Stimulated activated CD4-positive, alpha-beta T cell treated with anti-CD3 and anti-CD28 coated beads, TNF-alpha, amount 100 ng/mL, for 24 hours (primary cell): Measurements from ENCODE around the gene GSE1.

ENCODE experiments used
- DNase-seq, 3 experiments: peaks; one replicate each; pipeline ENCODE4 v3.0.0-alpha.2; 2020; ENCODE audit warnings: low read depth in 3 of 3

GSE1 gene

GRCh38 chr16:85658504-85659326 lies 45.6 kb downstream of the GSE1 start:
- no peak for DNase-seq

DNA sequence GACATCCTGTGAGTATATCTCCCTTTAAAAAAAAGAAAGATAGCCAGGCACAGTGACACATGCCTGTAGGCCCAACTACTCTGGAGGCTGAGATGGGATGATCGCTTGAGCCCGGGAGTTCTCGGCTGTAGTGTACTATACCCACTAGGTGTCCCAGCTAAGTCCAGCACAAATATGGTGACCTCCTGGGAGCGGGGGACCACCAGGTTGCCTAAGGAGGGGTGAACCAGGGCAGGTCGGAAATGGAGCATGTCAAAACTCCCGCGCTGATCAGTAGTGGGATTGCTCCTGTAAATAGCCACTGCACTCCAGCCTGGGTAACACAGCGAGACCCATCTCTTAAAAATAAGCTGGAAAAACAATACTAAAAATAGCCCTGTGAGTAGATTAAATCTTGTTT lies 46.2 kb downstream of the GSE1 start:
- DNase-seq, result no peak

DNA sequence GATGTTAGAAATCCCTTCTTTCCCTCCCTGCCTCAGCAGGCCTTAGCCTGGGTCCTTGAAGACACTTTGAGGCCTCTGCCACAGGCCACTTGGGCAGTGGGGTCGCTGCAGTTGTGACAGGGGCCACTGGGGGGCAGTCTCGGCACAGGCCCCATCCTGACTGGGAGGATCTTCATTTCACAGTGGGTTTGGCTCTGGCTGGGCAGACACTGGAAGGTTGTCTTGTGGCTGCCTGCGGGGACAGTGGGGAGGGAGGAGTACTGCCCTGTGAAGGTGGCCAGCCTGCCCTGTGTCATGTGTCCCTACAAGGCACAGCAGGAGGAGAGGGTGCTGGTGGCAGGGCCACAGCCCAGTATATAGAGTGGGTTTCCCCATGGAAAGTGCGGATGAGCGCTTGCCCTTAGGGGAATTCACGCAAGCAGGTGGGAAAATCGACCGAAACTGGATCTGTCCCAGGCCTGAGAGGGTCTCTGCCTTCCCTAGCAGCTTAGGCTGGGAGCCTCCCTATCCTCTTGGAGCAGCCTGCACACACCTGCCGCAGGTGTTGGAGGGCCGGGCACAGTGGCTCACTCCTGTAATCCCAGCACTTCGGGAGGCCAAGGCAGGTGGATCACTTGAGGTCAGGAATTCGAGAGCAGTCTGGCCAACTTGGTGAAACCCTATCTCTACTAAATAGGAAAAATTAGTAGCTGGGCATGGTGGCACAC lies 46.8 kb downstream of the GSE1 start:
- DNase-seq, result peak; percentile 32 to 68 (median 37)

DNA sequence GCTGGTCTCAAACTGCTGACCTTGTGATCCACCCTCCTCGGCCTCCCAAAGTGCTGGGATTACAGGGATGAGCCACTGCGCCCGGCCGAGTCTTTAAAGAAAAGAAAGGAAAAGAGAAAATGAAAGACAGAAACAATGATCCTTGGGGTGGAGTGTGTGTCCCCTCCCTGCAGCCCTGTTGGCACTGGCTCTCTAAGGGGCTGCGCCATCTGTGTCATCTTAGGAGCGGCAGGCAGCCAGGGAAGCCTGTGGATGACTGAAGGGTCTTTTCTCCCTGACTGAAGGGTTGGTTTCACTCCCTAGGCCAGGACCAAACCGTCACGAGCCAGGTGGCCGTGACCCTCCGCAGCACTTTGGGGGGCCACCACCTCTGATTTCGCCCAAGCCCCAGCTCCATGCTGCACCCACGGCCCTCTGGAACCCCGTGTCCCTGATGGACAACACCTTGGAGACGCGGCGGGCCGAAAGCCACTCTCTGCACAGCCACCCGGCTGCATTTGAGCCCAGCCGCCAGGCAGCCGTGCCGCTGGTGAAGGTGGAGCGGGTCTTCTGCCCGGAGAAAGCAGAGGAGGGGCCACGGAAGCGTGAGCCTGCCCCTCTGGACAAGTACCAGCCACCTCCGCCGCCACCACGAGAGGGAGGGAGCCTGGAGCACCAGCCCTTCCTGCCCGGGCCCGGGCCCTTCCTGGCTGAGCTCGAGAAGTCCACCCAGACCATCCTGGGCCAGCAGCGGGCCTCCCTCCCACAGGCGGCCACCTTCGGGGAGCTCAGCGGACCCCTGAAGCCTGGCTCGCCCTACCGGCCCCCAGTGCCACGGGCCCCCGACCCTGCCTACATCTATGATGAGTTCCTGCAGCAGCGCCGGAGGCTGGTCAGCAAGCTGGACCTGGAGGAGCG lies 48.0 kb downstream of the GSE1 start:
- DNase-seq, result no peak

DNA sequence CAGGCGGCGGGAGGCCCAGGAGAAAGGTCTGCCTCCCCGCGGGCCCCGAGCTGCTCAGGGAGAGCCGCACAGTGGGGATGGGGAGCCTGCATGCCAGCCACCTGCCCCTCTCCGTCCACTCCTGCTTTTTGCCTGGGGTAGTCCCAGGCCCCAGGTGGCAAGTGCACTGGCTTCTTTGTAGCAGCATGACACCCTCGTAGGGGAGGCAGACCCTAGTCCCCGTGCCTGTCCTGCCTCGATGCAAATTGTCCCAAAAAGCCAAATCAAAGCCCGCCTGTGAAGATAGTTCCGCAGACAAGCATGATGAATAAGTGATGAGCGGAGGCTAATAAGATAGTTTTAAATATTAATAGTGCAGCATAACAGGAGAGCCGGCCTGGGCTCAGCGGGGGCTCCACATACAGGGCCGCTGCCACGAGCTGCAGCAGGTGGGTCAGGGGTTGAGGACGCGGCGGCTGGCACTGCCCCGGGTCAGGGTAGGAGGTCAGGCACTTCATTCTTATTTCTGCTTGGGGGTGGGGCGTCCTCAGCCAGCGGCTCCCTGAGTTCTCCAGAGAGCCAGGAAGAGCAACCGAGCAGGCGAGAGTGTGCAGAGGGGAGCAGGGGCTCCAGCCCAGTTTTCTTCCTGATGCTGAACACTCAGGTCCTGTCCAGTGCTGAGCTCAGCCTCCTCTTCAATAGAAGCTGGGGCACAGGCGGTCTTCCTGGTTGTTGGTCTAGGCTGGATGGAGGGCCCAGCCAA lies 48.8 kb downstream of the GSE1 start:
- DNase-seq, result no peak

DNA sequence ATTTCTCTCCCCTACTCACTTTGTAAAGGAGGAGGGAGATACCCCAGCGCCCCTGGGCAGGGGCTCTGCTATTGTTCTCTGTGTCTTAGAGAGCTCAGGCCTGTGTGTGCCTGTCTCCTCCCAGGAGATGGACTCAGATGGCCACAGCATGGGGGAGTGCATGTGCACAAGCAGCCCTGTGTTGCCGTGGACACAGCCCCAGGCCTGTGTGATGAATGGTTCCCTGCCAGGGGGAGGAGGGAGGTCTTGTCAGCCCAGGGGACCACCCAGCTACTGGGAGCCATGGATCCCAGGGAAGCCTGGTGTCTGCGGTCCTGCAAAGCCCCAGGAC lies 49.3 kb downstream of the GSE1 start:
- no peak for DNase-seq

DNA sequence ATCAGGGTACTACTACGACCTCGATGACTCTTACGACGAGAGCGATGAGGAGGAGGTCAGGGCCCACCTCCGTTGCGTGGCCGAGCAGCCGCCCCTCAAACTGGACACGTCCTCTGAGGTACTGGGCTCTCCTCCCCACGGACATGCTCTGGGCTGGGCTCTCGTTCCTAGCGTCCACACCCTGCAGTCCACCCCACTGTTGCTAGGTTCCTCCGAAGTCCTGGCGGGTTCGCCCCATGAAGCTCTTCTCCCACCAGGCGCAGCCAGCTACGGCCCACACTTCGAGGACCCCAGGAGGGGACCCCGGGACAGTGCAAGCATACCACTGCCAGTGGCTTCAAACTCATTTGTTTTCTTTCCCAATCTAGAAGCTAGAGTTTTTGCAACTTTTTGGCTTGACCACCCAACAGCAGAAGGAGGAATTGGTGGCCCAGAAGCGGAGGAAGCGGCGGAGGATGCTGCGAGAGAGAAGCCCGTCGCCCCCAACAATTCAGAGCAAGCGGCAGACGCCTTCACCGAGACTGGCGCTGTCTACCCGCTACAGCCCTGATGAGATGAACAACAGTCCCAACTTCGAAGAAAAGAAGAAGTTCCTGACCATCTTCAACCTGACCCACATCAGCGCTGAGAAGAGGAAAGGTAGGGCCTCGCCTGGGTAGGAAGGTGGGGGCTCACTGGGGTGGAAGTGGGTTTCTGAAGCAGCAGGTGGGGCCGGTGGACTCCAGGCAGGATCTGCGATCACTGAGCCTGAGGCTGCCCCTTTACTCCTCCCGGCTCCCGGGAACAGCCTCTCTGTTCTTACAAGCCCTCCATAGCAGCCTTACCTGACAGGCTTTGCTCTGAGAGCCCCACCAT lies 50.1 kb downstream of the GSE1 start:
- no peak for DNase-seq

GRCh38 chr16:85663891-85664321 lies 50.8 kb downstream of the GSE1 start:
- no peak for DNase-seq

DNA sequence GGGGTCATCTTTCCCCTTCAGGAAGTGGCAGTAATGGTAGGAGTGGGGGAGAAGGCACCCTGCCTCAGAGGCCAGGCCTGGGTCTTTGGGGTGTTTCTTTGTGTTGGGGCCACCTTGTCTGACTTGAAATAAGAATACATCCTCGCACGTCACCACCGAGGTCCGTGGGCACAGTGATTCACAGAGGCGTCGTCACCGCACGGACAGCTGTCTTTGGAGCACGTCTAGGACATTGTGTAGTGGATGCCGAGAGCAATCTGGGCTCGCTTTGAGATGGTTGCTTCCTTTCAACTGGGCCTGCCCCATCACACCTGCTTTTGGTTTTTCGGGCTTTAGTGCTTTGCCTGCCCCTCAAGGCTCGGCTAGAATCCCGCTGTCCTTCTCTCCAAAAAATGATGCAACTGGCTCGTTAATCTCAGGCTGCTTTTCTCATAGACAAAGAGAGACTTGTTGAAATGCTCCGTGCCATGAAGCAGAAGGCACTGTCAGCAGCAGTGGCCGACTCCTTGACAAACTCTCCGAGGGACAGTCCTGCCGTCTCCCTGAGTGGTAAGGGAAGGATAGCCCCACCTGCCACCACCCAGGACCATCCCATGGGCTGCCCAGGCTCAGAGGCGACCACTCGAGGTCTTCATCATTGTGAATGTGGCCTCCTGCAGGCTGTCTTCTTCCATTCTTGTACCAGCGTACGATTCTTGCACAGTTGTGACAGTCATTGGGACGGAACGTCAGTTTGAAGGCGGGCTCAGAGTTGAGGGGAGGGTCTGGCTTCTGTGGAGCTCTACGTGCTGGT lies 51.7 kb downstream of the GSE1 start:
- DNase-seq, result no peak

- DNase-seq, result no peak
Measured at GRCh38 chr16:85665373-85665740, 52.2 kb downstream of the GSE1 start.

DNA sequence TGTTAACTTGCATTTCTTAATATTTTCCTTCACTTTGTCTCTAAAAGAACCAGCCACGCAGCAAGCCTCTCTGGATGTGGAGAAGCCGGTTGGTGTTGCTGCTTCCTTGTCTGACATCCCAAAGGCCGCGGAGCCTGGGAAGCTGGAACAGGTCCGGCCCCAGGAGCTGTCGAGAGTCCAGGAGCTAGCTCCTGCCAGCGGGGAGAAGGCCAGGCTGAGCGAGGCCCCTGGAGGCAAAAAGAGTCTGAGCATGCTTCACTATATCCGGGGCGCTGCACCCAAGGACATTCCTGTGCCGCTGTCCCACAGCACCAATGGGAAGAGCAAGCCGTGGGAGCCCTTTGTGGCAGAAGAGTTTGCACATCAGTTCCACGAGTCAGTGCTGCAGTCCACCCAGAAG lies 52.8 kb downstream of the GSE1 start:
- DNase-seq, result no peak

GRCh38 chr16:85667261-85667660 lies 54.1 kb downstream of the GSE1 start:
- DNase-seq, result no peak

- DNase-seq, result no peak
Measured at GRCh38 chr16:85667841-85668413, 54.8 kb downstream of the GSE1 start.

- DNase-seq, result no peak
Measured at GRCh38 chr16:85668676-85669424, 55.7 kb downstream of the GSE1 start.

DNA sequence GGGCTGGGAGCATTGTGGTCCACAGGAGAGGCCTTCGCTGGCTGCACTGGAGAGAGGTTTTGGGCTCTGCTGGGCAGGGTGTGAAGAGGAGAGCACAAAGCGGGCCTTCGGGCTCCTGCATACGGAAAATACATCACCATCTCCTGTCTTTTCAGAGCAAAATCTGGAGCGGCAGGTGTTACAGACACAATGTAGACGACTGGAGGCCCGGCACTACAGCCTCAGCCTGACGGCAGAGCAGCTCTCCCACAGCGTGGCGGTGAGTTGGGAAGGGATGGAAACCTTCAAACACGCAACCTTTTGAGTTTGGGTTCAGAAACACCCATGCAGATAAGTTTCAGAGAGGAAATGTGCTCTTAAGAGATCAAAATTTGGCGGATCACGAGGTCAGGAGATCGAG lies 57.7 kb downstream of the GSE1 start:
- no peak for DNase-seq

- DNase-seq, result no peak
Measured at GRCh38 chr16:85673529-85674417, 60.7 kb downstream of the GSE1 start.

DNA sequence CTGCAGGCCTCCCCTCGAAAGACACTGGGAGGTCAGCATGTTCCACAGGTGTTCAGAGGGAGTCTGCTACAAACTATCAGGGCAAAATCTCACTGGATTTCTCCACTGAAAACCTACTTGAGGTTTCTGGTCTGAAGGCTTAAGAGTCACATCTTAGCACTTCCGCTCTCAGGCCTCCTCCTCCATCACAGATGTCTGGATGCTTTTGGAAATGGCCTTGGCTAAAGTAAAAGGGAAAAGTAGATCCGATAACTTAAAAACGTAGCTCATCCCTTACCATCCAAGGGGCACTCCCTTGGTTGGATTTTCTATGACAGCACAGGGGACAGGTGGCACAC lies 61.3 kb downstream of the GSE1 start:
- no peak for DNase-seq

- DNase-seq, result no peak
Measured at GRCh38 chr16:85674828-85675227, 61.7 kb downstream of the GSE1 start.
